GM12872 (cell line): Measurements from ENCODE around the gene ARID4A.

ENCODE experiments used
- CTCF ChIP-seq: IDR thresholded peaks from 3 replicates; pipeline ENCODE4 v1.5.1; 2011; ENCODE audit warnings: low read depth, mild to moderate bottlenecking, low read length, moderate library complexity; ENCODE audit not compliant: insufficient read depth

Gene ARID4A

GRCh38 chr14:58376791-58377190, 78.4 kb downstream of the ARID4A start:
- TF ChIP-seq CTCF = no peak

GRCh38 chr14:58390830-58391229, 92.5 kb downstream of the ARID4A start:
- TF ChIP-seq CTCF = no peak

- TF ChIP-seq CTCF = no peak
Observed at GRCh38 chr14:58395562-58395811, 97.1 kb downstream of the ARID4A start.

- TF ChIP-seq CTCF = peak; percentile 70
Observed at GRCh38 chr14:58395812-58396788, 97.7 kb downstream of the ARID4A start, which contains the start of gene TOMM20L. TOMM20L (plus strand) TSS chr14:58395930; CDS start chr14:58395958, 28 bp downstream.

- TF ChIP-seq CTCF = no peak
Observed at GRCh38 chr14:58397156-58397555, 98.8 kb downstream of the ARID4A start.

GRCh38 chr14:58398495-58398894, 100.1 kb downstream of the ARID4A start:
- no peak for TF ChIP-seq CTCF

- TF ChIP-seq CTCF = no peak
Observed at GRCh38 chr14:58398895-58399294, 100.5 kb downstream of the ARID4A start.
